Fibroblast of peridontal ligament (primary cell): ENCODE data around the gene UQCRH.
"Not testable (repeated sequence)": the region's sequence is repeated elsewhere in the genome, so short reads cannot be mapped to it uniquely, and the experiment has no call there.

Experiments
- DNase-seq: peaks from one replicate; pipeline ENCODE4 v3.0.0-alpha.2; 2010; ENCODE audit errors: extremely low read depth

UQCRH gene

DNA sequence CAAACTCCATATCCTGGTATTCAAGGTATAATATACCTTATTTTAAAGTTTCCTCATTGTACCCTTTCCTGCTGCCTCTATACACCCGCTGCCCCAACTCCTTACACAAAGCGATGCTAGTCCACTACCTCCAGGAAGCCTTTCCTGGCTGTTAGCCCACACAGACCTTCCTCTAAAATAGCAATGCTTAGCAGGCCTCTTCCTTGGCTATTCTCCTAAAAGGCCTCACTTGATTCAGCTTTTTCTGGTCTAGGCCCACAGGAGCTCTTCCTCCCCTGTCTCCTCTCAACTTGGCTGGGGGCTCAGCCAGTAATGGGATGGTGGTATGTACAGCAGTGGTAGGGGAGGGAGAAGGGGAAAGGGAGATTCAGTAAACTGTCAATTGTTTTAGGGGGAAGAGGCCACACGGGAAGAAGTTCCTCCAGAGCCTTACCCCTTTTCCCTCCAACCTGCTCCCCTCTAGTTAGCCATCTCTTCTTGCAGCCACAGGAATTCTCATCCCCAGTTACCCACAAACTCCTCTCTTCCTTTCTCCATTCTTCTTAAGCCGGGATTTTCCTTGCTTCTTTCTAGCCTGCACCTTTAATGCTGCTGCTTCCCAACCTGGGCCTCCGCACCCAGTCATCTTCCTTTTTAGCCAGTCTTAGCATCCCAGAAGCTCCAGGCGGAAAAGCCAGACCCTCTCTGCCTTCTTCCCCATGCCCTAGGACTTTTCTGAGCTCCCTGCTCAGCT, 2.7 kb upstream of the UQCRH start:
- peak; percentile 56 for DNase-seq

DNA sequence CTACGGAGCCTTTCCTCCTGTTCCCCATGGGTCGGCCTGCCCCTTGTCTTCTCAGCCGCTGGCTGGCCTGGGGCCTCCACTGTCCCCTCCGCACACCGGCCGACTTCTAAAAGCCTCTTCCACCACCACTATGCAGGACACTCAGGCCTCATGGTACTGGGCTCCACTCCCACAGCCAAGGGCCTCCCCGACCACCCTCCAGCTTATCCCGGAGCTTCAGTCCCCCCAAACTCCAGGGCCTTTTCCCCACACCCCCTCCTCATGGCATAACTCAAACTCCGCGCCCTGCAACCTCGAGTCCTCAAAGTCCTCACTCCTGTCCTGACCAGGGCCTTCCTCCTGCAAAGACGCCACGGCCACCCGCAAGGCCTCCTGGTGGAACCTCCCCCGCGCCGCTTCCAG, 2.1 kb upstream of the UQCRH start:
- DNase-seq = peak; percentile 31

DNA sequence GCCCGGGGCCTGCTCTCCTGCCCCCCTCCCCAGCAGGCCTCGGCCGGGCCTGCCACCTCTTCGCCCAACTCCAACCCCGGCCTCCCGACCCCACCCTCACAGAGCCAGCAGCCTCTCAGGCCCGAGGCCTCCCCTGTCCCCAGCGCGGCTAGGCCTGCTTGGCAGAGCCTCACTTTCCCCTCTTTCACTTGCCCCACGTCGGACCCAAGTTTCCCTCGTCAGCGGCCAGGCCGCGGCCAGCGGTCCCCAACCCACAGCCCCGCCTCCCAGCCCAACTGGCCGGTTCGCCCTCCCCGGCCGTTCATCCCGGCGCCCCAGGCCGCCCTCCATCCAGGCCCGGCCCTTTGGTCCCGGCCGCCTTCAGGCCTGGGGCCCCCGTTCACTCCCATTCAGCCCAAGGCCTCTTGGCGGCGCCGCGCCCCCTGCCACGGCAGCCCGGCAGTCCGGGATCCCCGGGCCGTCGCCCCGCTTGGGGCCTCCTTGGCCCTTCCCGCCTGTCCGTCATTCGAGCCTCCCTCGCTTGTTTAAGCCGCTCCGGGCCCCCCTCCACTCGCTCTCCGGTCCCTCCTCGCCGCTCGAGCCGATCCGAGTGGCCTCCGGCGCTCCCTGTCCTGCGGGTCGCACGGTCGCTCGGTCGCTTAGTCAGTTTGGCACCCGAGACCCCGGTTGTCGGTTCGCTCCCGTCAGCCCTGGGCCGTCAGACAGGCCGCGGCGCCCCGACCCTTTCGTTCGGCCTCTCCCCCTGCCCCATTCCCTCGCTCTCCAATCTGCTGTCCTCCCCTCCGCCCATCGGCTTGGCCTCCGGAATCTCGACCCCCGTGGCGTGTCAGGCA, 1.5 kb upstream of the UQCRH start:
- DNase-seq = peak; percentile 57

DNA sequence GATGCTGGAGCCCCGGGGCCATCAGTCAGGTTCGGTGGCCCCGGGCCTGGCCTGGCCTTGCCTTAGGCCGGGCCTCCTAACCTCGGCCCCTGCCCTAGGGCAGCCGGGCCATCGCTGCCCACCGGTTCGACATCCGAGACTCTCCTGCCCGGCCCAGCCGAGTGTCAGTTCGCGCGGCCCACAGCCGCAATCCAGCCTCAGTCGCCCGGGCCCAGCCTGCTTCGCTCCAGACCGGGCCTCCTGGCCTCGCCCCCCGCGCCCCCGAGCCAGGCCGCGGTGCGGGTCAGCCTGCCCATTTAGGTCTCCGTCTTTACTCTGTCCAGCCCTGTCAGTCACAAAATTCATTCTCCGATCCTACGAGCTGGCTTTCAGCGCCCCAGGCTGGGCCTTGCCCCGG, 859 bp upstream of the UQCRH start:
- no peak for DNase-seq

DNA sequence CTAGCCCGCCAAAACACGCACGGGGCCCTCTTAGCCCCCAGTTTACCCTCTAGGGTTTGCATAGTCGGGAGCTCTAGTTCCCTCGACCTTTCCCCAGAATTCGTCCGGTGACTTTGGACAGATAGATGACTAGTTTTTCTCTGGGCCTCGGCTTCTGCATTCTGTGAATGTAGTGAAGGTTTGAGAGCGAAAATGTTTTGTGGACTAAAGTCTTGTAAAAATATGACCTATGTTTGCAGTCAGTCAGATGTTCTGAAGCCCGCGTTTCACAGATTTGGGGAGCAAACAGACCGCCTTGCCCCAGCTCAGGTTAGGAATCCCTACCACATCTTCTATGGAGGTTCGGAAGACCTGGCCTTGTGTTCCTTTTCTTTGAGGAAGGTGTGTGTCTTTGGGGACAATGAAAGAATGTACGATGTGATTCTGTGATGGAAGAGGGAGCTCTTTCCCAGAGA, 401 bp downstream of the UQCRH start:
- peak; percentile 16 for DNase-seq

DNA sequence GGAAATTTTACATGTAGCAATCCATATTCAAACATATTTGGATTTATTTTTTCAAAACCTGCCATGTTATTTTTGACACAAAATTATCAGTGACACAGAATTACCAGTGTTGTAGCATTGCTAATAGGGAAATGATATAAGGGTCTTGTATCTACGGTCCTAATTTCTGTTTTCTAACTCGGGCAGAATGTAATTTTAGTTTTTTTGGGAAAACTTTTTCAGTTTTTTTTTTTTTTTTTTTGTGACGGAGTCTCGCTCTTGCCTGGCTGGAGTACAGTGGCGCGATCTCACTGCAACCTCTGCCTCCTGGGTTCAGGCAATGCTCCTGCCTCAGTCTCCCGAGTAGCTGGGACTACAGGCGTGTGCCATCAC, 2.6 kb downstream of the UQCRH start:
- no peak for DNase-seq

DNA sequence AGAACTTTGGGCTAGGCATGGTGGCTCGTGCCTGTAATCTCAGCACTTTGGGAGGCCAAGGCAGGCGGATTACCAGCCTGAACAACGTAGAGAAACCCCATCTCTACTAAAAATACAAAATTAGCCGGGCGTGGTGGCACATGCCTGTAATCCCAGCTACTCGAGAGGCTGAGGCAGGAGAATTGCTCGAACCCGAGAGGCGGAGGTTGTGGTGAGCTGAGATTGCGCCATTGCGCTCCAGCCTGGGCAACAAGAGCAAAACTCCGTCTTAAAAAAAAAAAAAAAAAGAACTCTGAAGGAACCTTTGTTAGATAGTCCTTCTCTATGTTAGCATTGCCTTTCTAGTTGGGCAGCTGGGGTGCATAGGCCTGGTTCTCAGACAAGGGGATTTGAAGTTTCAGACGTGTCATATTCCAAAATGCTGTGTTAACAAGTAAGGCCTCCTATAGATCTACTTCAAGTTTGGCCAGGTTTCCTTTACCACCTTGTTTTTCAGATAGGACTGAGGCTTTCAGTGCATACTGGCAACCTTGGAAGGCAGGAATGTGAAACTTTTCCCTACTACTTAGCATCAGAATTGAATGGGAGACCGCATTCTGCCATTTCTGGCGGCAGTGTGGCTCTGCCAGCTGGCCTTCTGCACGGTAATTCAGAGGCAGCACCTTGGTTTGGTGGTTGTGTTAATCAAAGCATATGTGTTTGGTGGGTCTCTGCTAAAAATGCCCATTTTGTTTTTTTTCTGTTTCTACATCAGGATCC, 6.1 kb downstream of the UQCRH start:
- DNase-seq = no peak

DNA sequence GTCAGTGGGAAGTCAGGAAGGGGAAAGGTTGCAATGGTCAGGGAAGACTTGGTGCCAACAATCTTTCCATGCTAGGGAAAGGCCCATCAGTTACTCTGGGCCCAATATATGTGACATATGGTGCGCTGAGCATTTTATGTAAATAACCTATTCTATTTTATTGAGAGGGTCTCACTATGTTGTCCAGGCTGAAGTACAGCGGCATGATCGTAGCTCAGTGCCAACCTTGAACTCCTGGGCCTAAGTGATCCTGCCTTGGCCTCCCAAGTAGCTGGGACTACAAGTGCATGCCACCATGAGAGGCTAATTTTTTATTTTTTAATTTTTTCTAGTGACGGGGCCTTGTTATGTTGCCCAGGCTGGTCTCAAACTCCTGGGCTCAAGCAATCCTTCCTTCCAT, 6.8 kb downstream of the UQCRH start:
- DNase-seq = no peak

DNA sequence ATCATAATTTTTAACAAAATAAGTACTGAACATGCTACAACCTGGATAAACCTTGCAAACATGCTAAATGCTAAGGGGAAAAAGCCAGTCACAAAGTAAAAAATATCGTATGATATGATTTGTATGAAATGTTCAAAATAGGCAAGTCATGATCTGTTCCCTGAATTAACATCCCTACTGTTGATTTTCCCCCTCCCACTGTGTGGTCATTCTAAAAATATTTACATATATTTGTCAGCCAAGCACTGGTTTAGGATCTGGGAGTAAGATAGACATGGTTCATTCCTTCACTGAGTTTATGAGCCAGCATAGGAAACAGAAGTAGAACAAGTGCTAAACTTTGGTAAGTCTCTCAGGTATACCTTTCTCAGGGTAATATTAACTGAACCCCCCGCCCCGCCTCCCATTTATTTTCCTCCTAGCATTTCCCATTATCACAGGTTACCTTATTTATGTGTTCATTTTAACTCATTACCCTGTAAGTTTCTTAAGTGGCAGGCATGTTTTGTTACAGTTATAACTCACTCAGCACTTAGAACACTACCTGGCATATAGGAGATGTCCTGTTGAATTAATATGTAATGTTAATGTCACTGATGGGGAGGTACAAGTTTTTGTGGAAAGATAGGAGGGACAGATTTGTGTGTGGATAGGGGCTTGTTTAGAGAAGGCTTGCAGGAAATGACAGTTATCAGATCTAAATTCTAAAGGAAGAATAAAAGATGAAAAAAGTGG, 12.3 kb downstream of the UQCRH start:
- DNase-seq = peak; percentile 51

DNA sequence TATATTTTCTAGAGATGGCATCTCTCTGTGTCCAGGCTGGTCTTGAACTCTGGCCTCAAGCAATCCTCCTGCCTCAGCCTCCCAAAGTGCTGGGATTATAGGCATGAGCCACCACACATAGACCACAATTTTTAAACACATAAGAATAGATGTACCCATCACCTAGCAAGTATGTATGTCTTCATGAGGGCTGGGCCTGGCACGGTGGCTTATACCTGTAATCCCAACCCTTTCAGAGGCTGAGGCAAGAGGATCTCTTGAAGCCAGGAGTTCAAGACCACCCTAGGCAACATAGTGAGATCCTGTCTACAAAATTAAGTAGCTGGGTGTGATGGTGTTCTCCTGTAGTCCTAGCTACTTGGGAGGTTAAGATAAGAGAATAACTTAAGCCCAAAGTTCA, 13.8 kb downstream of the UQCRH start:
- no peak for DNase-seq

DNA sequence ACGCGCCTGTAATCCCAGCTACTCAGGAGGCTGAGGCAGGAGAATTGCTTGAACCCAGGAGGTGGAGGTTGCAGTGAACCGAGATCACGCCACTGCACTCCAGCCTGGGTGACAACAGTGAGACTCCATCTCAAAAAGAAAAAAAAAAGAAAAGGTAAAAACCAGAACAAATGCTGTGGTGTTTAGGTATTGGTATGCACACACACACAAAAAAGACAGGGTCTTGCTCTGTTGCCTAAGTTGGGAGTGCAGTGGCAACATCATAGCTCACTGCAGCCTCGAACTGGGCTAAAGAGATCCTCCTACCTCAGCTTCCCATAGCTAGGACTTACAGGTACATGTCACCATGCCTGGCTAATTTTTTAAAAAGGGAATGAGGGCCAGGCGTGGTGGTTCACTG, 15.8 kb downstream of the UQCRH start:
- DNase-seq = not testable (repeated sequence)

DNA sequence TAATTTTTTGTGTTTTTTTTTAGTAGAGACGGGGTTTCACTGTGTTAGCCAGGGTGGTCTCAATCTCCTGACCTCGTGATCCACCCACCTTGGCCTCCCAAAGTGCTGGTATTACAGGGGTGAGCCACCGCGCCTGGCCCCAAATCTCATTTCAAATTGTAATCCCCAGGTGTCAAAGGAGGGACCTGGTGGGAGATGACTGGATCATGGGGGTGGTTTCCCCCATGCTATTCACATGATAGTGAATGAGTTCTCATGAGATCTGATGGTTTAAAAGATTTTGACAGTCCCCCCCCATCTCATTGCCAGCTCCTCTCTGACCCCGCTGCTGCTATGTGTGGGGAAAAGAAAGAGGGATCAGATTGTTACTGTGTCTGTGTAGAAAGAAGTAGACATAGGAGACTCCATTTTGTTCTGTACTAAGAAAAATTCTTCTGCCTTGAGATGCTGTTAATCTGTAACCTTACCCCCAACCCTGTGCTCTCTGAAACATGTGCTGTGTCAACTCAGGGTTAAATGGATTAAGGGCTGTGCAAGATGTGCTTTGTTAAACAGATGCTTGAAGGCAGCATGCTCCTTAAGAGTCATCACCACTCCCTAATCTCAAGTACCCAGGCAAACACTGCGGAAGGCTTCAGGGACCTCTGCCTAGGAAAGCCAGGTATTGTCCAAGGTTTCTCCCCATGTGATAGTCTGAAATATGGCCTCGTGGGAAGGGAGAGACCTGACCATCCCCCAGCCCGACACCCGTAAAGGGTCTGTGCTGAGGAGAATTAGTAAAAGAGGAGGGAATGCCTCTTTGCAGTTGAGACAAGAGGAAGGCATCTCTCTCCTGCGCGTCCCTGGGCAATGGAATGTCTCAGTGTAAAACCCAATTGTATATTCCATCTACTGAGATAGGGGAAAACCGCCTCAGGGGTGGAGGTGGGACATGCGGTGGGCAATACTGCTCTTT, 16.7 kb downstream of the UQCRH start:
- DNase-seq = not testable (repeated sequence)

DNA sequence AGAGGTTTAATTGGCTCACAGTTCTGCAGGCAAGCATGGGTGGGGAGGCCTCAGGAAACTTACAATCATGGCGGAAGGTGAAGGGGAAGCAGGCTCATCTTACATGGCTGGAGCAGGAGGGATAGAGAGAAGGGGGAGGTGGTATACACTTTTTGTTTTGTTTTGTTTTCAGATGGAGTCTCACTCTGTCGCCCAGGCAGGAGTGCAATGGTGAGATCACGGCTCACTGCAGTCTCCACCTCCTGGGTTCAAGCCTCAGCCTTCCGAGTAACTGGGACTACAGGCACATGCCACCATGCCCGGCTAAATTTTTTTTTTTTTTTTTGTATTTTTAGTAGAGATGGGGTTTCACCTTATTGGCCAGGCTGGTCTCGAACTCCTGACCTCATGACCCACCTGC, 18.7 kb downstream of the UQCRH start:
- not testable (repeated sequence) for DNase-seq

DNA sequence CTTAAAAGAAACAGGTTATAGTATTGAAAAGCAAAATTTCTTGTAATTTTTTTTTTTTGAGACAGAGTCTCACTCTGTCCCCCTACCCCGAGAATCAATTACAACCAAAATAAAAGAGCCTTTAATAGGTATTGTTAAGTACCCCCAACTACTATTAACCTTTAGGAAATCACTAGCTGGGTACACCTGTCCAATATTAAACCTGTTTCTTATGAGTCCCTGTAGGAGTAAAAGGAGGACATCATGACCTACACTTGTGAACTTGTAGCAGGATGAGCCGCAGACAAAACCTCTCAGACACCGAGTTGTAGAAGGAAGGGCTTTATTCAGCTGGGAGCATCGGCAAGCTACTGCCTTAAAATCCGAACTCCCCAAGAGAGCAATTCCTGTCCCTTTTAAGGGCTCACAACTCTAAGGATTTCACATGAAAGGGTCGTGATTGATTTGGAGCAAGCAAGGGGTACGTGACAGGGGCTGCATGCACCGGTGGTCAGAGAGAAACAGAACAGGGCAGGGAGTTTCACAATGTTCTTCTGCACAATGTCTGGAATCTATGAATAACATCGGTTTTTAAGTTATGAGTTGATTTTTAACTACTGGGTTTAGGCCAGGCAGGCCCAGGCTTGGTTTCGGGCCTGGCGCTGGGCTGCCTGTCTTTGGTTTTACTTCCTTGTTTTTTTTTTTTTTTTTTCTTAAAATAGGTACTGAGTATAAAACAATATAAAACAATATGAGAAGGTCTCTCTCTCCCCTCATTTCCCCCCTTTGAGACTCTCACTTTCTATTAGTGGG, 22.0 kb downstream of the UQCRH start:
- not testable (repeated sequence) for DNase-seq

DNA sequence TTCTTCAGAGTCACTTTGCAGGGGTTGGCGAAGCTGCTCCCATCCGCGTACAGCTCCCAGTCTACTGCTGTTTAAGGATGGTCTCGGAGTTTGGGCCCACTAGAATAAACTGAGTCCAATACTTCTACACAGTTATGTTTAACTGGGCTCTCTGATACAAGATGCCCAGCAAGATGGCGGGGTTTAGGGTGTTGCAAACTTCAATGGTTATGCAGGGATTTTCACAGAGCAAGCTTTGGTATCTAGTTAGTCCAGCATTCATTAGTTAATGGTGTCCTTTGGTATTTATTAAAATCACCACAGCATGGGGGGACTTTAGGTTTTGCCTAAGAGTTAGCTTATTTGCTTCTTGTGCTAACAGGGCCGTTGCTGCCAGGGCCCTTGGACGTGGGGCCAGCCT, 24.7 kb downstream of the UQCRH start:
- not testable (repeated sequence) for DNase-seq

DNA sequence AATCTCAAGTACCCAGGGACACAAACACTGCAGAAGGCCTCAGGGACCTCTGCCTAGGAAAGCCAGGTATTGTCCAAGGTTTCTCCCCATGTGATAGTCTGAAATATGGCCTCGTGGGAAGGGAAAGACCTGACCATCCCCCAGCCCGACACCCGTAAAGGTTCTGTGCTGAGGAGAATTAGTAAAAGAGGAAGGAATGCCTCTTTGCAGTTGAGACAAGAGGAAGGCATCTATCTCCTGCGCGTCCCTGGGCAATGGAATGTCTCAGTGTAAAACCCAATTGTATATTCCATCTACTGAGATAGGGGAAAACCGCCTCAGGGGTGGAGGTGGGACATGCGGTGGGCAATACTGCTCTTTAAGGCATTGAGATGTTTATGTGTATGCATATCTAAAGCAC, 26.3 kb downstream of the UQCRH start:
- not testable (repeated sequence) for DNase-seq

DNA sequence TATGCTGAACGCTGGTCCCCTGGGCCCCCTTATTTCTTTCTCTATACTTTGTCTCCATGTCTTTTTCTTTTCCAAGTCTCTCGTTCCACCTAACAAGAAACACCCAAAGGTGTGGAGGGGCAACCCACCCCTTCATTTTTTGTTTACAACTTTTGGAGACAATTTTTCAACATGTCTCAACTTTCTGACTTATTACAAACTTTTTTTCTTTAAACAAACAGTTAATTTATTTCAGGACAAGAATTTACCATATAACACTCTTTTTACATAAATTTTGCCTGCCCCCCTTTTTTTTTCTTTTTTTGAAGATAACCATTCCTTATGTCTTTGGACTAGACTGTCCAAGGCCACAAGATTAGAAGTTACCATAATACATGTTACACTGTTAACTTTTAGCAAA, 26.9 kb downstream of the UQCRH start:
- not testable (repeated sequence) for DNase-seq

DNA sequence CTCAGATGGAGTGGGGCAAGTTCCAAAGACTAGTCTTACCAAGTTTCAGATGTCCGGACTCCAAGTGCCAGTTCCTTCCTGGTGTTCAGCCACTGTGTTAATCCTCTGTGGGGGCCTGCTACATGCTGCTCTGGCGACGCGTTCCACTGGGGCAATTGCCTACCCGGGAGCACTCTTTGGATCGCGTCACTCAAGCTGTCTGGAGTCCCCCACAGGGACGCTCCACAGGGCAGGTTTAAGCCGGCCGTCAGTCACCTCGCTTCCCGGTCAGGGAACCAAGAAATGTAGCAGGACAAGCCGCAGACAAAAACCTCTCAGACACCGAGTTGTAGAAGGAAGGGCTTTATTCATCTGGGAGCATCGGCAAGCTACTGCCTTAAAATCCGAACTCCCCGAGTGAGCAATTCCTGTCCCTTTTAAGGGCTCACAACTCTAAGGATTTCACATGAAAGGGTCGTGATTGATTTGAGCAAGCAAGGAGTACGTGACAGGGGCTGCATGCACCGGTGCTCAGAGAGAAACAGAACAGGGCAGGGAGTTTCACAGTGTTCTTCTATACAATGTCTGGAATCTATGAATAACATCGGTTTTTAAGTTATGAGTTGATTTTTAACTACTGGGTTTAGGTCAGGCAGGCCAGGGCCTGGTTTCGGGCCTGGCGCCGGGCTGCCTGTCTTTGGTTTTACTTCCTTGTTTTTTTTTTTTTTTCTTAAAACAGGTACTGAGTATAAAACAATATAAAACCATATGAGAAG, 28.5 kb downstream of the UQCRH start:
- not testable (repeated sequence) for DNase-seq
